ENCODE measurements around the gene HOXA7.

The HOXA7 gene

DNA sequence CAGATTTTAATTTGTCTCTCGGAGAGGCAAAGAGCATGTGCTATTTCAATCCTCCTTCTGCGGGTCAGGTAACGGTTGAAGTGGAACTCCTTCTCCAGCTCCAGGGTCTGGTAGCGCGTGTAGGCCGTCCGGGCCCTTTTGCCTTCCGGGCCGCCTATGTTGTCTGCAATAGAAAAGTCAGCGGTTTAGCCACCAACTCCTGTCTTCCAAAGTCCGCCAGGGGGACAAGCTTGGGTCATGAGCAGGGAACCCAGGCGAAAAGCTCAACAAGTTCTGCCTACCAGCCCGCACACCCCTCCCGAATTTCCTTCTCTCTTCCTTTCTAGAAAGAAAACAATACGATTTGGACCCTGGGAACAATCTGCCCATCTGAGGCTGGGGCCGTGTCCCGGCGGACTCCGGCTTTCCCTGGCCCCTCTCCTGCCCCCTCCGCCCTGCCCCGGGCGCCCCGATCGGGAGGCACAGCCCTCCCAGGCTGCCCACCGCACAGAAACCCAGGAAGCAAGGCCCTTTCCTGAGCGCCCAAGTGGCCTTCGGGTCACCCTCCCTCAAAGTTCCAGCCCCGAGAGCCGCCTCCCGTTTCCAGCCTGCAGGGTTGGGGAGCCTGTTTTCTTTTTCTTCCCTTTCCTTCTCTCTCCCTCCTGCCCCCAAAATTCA lies 14.4 kb downstream of the HOXA7 start:
- Histone ChIP-seq H3K4me1 (ENCODE audit: control insufficient read depth in 5 of 5, insufficient read depth in 5 of 5, low read length in 5 of 5) (peaks cover 6 to 91% (median 86%) of the 10 kb centered on the region in 5 donors), H3K27me3 (ENCODE audit: control insufficient read depth in 5 of 5, insufficient read depth in 4 of 5, low read length in 5 of 5) (no peaks in the 10 kb centered on the region), H3K4me3 (ENCODE audit: low read depth in 1 of 5, low read length in 5 of 5) (peak overlapping the region; percentile 69 to 84 (median 75)), H3K9me3 (ENCODE audit: control insufficient read depth in 5 of 5, low read length in 5 of 5) (no peaks in the 10 kb centered on the region), H3K36me3 (ENCODE audit: control insufficient read depth in 5 of 5, insufficient read depth in 5 of 5, low read length in 5 of 5) (peaks cover 4 to 27% (median 16%) of the 10 kb centered on the region in 5 donors), H3K27ac (ENCODE audit: low read depth, low read length) (peak overlapping the region; percentile 95), H3K9ac (ENCODE audit: low read length in 5 of 5) (peak overlapping the region; percentile 56 to 79 (median 76))

DNA sequence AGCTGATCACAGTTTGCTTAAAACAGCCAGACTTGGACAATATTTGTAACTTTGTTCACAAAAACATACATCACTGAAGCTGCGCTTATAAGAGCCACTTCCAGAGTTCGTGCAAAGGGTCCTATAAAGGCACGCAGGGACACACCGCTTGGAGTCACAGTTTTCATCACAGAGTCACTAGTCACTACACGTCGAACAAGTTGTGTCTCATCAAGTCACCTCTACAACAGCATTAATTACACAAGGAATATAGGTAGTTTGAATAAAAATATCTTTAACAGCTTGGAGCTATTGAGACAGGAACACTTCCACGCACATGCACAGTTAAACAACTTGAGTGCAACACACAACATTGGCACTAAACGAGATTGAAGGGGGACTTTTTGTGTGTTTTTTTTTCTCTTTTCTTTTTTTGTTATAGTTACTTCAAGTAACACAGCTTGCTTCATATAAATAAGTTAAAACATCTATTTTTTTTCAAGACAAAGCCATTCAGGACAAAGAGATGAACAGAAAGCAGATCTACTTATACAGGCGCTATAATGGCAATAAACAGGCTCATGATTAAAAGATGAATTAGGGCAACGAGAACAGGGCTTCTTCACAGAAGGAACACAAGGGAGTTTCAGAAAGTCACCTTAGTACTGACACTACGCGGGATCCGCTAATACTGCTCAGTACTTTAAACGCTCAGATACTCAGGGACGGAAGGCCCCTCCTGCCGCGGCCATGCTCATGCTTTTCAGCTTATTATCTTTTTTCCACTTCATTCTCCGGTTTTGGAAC lies 15.1 kb downstream of the HOXA7 start:
- Histone ChIP-seq H3K4me3 (ENCODE audit: low read depth in 1 of 5, low read length in 5 of 5) (peak overlapping the region; percentile 69 to 84 (median 75)), H3K9ac (ENCODE audit: low read length in 5 of 5) (peak overlapping the region; percentile 48 to 79 (median 76)), H3K27ac (ENCODE audit: low read depth, low read length) (peak overlapping the region; percentile 95), H3K9me3 (ENCODE audit: control insufficient read depth in 5 of 5, low read length in 5 of 5) (no peaks in the 10 kb centered on the region), H3K4me1 (ENCODE audit: control insufficient read depth in 5 of 5, insufficient read depth in 5 of 5, low read length in 5 of 5) (peaks cover 2 to 91% (median 86%) of the 10 kb centered on the region in 5 donors), H3K36me3 (ENCODE audit: control insufficient read depth in 5 of 5, insufficient read depth in 5 of 5, low read length in 5 of 5) (peaks cover 4 to 27% (median 16%) of the 10 kb centered on the region in 5 donors), H3K27me3 (ENCODE audit: control insufficient read depth in 5 of 5, insufficient read depth in 4 of 5, low read length in 5 of 5) (no peaks in the 10 kb centered on the region)

DNA sequence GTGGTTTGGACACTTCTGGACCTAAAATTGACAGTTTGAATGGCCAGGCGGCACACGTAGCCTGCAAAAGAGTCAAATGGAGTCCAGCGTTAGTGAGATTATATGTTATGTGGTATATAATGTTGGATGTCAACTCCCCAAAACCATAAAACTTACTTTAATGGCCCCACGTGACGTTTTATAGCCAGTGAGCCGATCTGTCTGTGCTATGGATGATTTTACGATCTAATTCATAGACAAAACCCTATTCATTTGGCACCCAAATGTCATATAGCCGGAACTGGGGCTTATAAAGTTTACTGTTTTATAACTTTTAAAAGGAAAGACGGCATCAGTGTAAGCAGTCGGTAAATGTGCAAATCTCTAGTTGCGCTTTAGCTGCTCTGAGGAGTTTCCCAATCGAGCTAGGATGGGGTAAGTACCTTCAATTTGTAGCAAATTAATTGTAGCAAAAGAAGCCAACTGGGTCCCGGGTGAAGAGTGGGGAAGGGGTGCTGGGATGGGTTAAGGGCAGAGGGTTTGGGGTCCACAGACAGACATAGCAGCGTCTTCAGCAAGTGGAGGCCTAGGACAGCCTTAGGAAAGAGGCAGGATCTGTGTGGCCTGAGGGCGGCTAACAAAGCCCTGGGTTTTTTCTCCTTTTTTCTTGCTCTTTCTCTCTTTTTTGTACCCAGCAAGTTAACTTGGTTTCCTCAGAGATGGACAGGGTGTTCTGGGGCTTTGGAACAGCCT lies 16.2 kb downstream of the HOXA7 start:
- H3K4me3 ChIP-seq (ENCODE audit: low read depth in 1 of 5, low read length in 5 of 5), result peak overlapping the region in 4 of 5 donors; percentile 4 to 43 (median 12)
- no peaks in the 10 kb centered on the region for H3K27me3 ChIP-seq (ENCODE audit: control insufficient read depth in 5 of 5, insufficient read depth in 4 of 5, low read length in 5 of 5)
- H3K36me3 ChIP-seq (ENCODE audit: control insufficient read depth in 5 of 5, insufficient read depth in 5 of 5, low read length in 5 of 5), result peaks cover 9 to 19% (median 12%) of the 10 kb centered on the region in 5 donors
- peaks cover 4 to 91% (median 88%) of the 10 kb centered on the region in 5 donors for H3K4me1 ChIP-seq (ENCODE audit: control insufficient read depth in 5 of 5, insufficient read depth in 5 of 5, low read length in 5 of 5)
- peak overlapping the region; percentile 95 for H3K27ac ChIP-seq (ENCODE audit: low read depth, low read length)
- no peaks in the 10 kb centered on the region for H3K9me3 ChIP-seq (ENCODE audit: control insufficient read depth in 5 of 5, low read length in 5 of 5)
- H3K9ac ChIP-seq (ENCODE audit: low read length in 5 of 5), result peak overlapping the region in 3 of 5 donors; percentile 28 to 66 (median 56)

- Histone ChIP-seq H3K36me3 (ENCODE audit: control insufficient read depth in 5 of 5, insufficient read depth in 5 of 5, low read length in 5 of 5) (peaks cover 4 to 13% (median 9%) of the 10 kb centered on the region in 5 donors), H3K4me1 (ENCODE audit: control insufficient read depth in 5 of 5, insufficient read depth in 5 of 5, low read length in 5 of 5) (peaks cover 4 to 91% (median 89%) of the 10 kb centered on the region in 5 donors), H3K9ac (ENCODE audit: low read length in 5 of 5) (peak overlapping the region in 3 of 5 donors; percentile 28 to 66 (median 64)), H3K4me3 (ENCODE audit: low read depth in 1 of 5, low read length in 5 of 5) (peak overlapping the region in 4 of 5 donors; percentile 4 to 43 (median 10)), H3K27me3 (ENCODE audit: control insufficient read depth in 5 of 5, insufficient read depth in 4 of 5, low read length in 5 of 5) (no peaks in the 10 kb centered on the region), H3K27ac (ENCODE audit: low read depth, low read length) (peak overlapping the region; percentile 95), H3K9me3 (ENCODE audit: control insufficient read depth in 5 of 5, low read length in 5 of 5) (no peaks in the 10 kb centered on the region)
Observed at GRCh38 chr7:27139334-27140125, 16.9 kb downstream of the HOXA7 start.

GRCh38 chr7:27138985-27139333 lies 17.5 kb downstream of the HOXA7 start:
- Histone ChIP-seq H3K4me3 (ENCODE audit: low read depth in 1 of 5, low read length in 5 of 5) (no peak overlapping the region), H3K27me3 (ENCODE audit: control insufficient read depth in 5 of 5, insufficient read depth in 4 of 5, low read length in 5 of 5) (no peaks in the 10 kb centered on the region), H3K9ac (ENCODE audit: low read length in 5 of 5) (peak overlapping the region in 3 of 5 donors; percentile 10 to 66 (median 64)), H3K4me1 (ENCODE audit: control insufficient read depth in 5 of 5, insufficient read depth in 5 of 5, low read length in 5 of 5) (peaks cover 6 to 91% (median 89%) of the 10 kb centered on the region in 5 donors), H3K36me3 (ENCODE audit: control insufficient read depth in 5 of 5, insufficient read depth in 5 of 5, low read length in 5 of 5) (peaks cover 0 to 9% (median 4%) of the 10 kb centered on the region in 5 donors), H3K27ac (ENCODE audit: low read depth, low read length) (peak overlapping the region; percentile 95), H3K9me3 (ENCODE audit: control insufficient read depth in 5 of 5, low read length in 5 of 5) (no peaks in the 10 kb centered on the region)

GRCh38 chr7:27138472-27138871 lies 18.0 kb downstream of the HOXA7 start:
- Histone ChIP-seq H3K9ac (ENCODE audit: low read length in 5 of 5) (peak overlapping the region in 2 of 5 donors; percentile 10 to 66), H3K27me3 (ENCODE audit: control insufficient read depth in 5 of 5, insufficient read depth in 4 of 5, low read length in 5 of 5) (no peaks in the 10 kb centered on the region), H3K4me1 (ENCODE audit: control insufficient read depth in 5 of 5, insufficient read depth in 5 of 5, low read length in 5 of 5) (peaks cover 6 to 93% (median 90%) of the 10 kb centered on the region in 5 donors), H3K9me3 (ENCODE audit: control insufficient read depth in 5 of 5, low read length in 5 of 5) (no peaks in the 10 kb centered on the region), H3K36me3 (ENCODE audit: control insufficient read depth in 5 of 5, insufficient read depth in 5 of 5, low read length in 5 of 5) (peaks cover 0 to 9% (median 4%) of the 10 kb centered on the region in 5 donors), H3K4me3 (ENCODE audit: low read depth in 1 of 5, low read length in 5 of 5) (no peak overlapping the region), H3K27ac (ENCODE audit: low read depth, low read length) (peak overlapping the region; percentile 95)

DNA sequence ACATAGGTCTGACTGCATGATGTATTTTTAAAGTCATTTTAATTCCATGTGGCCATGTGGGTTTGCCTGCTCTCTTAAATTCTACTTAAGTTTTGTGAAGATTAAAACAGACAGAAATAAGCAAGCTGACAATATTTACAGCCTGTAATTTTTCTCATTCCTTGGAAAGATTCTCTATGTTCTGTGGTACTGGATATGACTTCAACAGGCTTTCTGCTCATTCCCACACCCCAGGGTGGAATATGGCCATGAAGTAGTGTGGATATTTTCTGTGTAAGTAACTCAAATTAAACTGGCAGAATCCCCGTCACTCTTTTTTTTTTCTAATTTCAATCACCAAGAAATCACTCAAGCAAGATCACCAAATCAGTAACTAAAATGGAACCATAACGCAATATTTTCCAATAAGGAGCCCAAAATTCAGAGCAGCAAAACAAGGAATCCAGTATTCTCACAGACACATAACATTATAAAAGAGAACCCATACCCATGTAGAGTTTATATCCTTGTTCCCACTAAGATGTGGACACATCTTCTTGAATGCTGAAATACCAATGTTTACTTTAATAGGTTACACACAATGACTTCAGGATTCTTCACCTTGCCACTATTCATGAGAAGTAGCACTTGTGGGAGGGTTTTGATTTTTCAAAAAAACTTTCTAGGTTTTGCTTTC lies 18.7 kb downstream of the HOXA7 start:
- Histone ChIP-seq H3K27me3 (ENCODE audit: control insufficient read depth in 5 of 5, insufficient read depth in 4 of 5, low read length in 5 of 5) (no peaks in the 10 kb centered on the region), H3K36me3 (ENCODE audit: control insufficient read depth in 5 of 5, insufficient read depth in 5 of 5, low read length in 5 of 5) (peaks cover 0 to 9% (median 4%) of the 10 kb centered on the region in 5 donors), H3K4me3 (ENCODE audit: low read depth in 1 of 5, low read length in 5 of 5) (no peak overlapping the region), H3K9ac (ENCODE audit: low read length in 5 of 5) (peak overlapping the region in 3 of 5 donors; percentile 25 to 58 (median 56)), H3K27ac (ENCODE audit: low read depth, low read length) (peak overlapping the region; percentile 95), H3K9me3 (ENCODE audit: control insufficient read depth in 5 of 5, low read length in 5 of 5) (no peaks in the 10 kb centered on the region), H3K4me1 (ENCODE audit: control insufficient read depth in 5 of 5, insufficient read depth in 5 of 5, low read length in 5 of 5) (peaks cover 6 to 97% (median 88%) of the 10 kb centered on the region in 5 donors)

DNA sequence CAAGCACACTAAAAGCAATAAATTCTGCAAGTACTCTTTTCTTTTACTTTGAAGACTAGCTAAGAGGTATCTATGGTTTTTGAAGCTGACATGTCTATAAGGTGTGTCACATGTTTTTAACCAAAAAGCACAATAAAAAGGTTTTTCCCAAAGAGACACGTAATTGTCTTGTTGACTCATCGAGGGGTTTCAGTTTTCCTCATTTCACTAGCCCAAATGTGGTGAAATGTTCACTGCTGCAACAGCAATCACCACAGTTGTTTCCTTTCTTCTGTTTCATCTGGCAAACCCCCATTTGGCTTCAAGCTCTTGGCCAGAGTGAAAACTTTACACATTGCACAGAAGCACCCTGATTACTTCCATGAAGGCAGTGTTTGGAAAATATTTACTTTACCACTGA lies 22.1 kb downstream of the HOXA7 start:
- H3K27me3 ChIP-seq (ENCODE audit: control insufficient read depth in 5 of 5, insufficient read depth in 4 of 5, low read length in 5 of 5), result no peaks in the 10 kb centered on the region
- H3K27ac ChIP-seq (ENCODE audit: low read depth, low read length), result peak overlapping the region; percentile 95

More for the DNA sequence above, 22.1 kb downstream of the HOXA7 start:
- Histone ChIP-seq H3K36me3 (ENCODE audit: control insufficient read depth in 5 of 5, insufficient read depth in 5 of 5, low read length in 5 of 5) (peaks cover 0 to 5% (median 0%) of the 10 kb centered on the region in 5 donors), H3K4me1 (ENCODE audit: control insufficient read depth in 5 of 5, insufficient read depth in 5 of 5, low read length in 5 of 5) (peaks cover 4 to 86% (median 74%) of the 10 kb centered on the region in 5 donors), H3K4me3 (ENCODE audit: low read depth in 1 of 5, low read length in 5 of 5) (no peak overlapping the region), H3K9me3 (ENCODE audit: control insufficient read depth in 5 of 5, low read length in 5 of 5) (no peaks in the 10 kb centered on the region), H3K9ac (ENCODE audit: low read length in 5 of 5) (peak overlapping the region in 1 of 5 donors; percentile 54)

All from subcutaneous abdominal adipose tissue (tissue), 5 donors.